H1 (cell line): ENCODE results near the gene PRRG2. TPM values are rescaled to one million over a fixed set of nuclear protein-coding genes. Genes with fewer than 3 reads are reported as not detected.

Experiments used
- BRCA1 ChIP-seq: IDR thresholded peaks from 2 replicates; pipeline ENCODE4 v1.6.1; 2012; ENCODE audit warnings: low read depth, low read length, improper control_type of control experiment
- CREB1 ChIP-seq: IDR thresholded peaks from 2 replicates; pipeline ENCODE4 v1.6.1; 2012; ENCODE audit warnings: inconsistent platforms
- CTCF ChIP-seq, 3 experiments: IDR thresholded peaks; 1 replicate in 2 of 3; 2 replicates in 1 of 3; pipeline versions ENCODE4 v1.5.1 to v1.6.1; 2011; ENCODE audit warnings: low read length in 3 of 3, mild to moderate bottlenecking in 3 of 3, inconsistent platforms in 2 of 3, low read depth in 1 of 3, moderate library complexity in 1 of 3; ENCODE audit not compliant: insufficient read depth in 1 of 3; ENCODE audit errors: control extremely low read depth in 1 of 3
- HDAC2 ChIP-seq, 2 experiments: fragments of 300-600 bp in 1 of 2; sonication (generic) in 1 of 2; IDR thresholded peaks; 2 replicates each; pipeline ENCODE4 v1.6.1; 2011 to 2012; ENCODE audit warnings: low read depth in 2 of 2, low read length in 2 of 2, mild to moderate bottlenecking in 2 of 2, moderate library complexity in 2 of 2, borderline replicate concordance in 1 of 2, inconsistent platforms in 1 of 2
- POLR2A ChIP-seq, 2 experiments: IDR thresholded peaks; 1 replicate in 1 of 2; 2 replicates in 1 of 2; pipeline ENCODE4 v1.6.1; 2011; ENCODE audit warnings: low read depth in 2 of 2, low read length in 2 of 2, mild to moderate bottlenecking in 2 of 2; ENCODE audit errors: control extremely low read depth in 1 of 2
- RAD21 ChIP-seq, 2 experiments: IDR thresholded peaks in 1 of 2; conservative IDR thresholded peaks in 1 of 2; 2 replicates each; pipeline ENCODE4 v1.6.1; 2011; ENCODE audit warnings: low read depth in 2 of 2, low read length in 2 of 2, improper control_type of control experiment in 1 of 2, inconsistent platforms in 1 of 2, mild to moderate bottlenecking in 1 of 2, moderate library complexity in 1 of 2
- RBBP5 ChIP-seq: IDR thresholded peaks from 2 replicates; pipeline ENCODE4 v1.7.1; 2012; ENCODE audit warnings: low read depth, mild to moderate bottlenecking, inconsistent platforms, low read length, moderate library complexity, borderline replicate concordance
- polyA plus RNA-seq, 7 experiments: library from polyadenylated mRNA; depleted of rRNA in 3 of 7; stranded (reverse) in 5 of 7; unstranded in 2 of 7; fragments of >200 nt in 5 of 7; fragments of 200-250 nt in 2 of 7; gene quantifications; 1 replicate in 5 of 7; 2 replicates in 1 of 7; 4 replicates in 1 of 7; pipeline versions ENCODE4 v1.2.1 to v1.2.3, GENCODE V29; 2011 to 2013; ENCODE audit warnings: missing spikeins in 2 of 7, mixed read lengths in 2 of 7
- total RNA-seq: library from RNA; stranded (reverse); fragmentation: NEBNext Ultra II Directional; extraction: Animal tissue kit (Norgen Biotek cat#: 25700); gene quantifications from 2 replicates; pipeline ENCODE4 v1.2.1, GENCODE V29; 2021

PRRG2 gene
- total and polyA plus RNA-seq, 2 of the 8 experiments (the other 6 are each of a cell fraction or from before 2014, with no cell fraction given), result 4.1 to 5.6 TPM

- TF ChIP-seq RAD21 (IDR thresholded peaks at IDR 0.05 in 1 of 2, conservative IDR thresholded peaks at IDR 0.05 in 1 of 2; ENCODE audit: low read depth in 2 of 2, low read length in 2 of 2), result no peak
- no peak for TF ChIP-seq HDAC2 (IDR thresholded peaks at IDR 0.05; ENCODE audit: borderline replicate concordance in 1 of 2, low read depth in 2 of 2, low read length in 2 of 2)
- no peak for TF ChIP-seq BRCA1
- TF ChIP-seq CTCF (IDR thresholded peaks at IDR 0.05; ENCODE audit: control extremely low read depth in 1 of 3, insufficient read depth in 1 of 3, low read depth in 1 of 3, low read length in 3 of 3), result no peak
- TF ChIP-seq CREB1, result no peak
- TF ChIP-seq RBBP5, result no peak
- TF ChIP-seq POLR2A (IDR thresholded peaks at IDR 0.05; ENCODE audit: control extremely low read depth in 1 of 2, low read depth in 2 of 2, low read length in 2 of 2), result no peak
Observed at GRCh38 chr19:49564616-49565045, 16.5 kb upstream of the PRRG2 start (continued).
